Measurements from ENCODE around the gene IGDCC3.

IGDCC3 gene

GRCh38 chr15:65330934-65331645, 46.7 kb downstream of the IGDCC3 start:
- Histone ChIP-seq H3K36me3 (ENCODE audit: control insufficient read depth, insufficient read depth, low read length) (no peaks in the 10 kb centered on the region), H3K9ac (ENCODE audit: low read length) (no peak overlapping the region), H3K4me1 (ENCODE audit: control insufficient read depth, insufficient read depth, low read length) (no peaks in the 10 kb centered on the region), H3K27me3 (ENCODE audit: control insufficient read depth, insufficient read depth, low read length) (no peaks in the 10 kb centered on the region), H3K27ac (ENCODE audit: low read depth, low read length) (no peak overlapping the region), H3K4me3 (ENCODE audit: low read length) (no peak overlapping the region)

GRCh38 chr15:65329984-65330735, 47.6 kb downstream of the IGDCC3 start:
- Histone ChIP-seq H3K27me3 (ENCODE audit: control insufficient read depth, insufficient read depth, low read length) (no peaks in the 10 kb centered on the region), H3K4me1 (ENCODE audit: control insufficient read depth, insufficient read depth, low read length) (no peaks in the 10 kb centered on the region), H3K36me3 (ENCODE audit: control insufficient read depth, insufficient read depth, low read length) (no peaks in the 10 kb centered on the region), H3K4me3 (ENCODE audit: low read length) (no peak overlapping the region), H3K27ac (ENCODE audit: low read depth, low read length) (no peak overlapping the region), H3K9ac (ENCODE audit: low read length) (no peak overlapping the region)

- no peaks in the 10 kb centered on the region for H3K4me1 ChIP-seq (ENCODE audit: control insufficient read depth, insufficient read depth, low read length)
- H3K27ac ChIP-seq (ENCODE audit: low read depth, low read length), result no peak overlapping the region
- no peak overlapping the region for H3K4me3 ChIP-seq (ENCODE audit: low read length)
- H3K36me3 ChIP-seq (ENCODE audit: control insufficient read depth, insufficient read depth, low read length), result no peaks in the 10 kb centered on the region
- H3K27me3 ChIP-seq (ENCODE audit: control insufficient read depth, insufficient read depth, low read length), result no peaks in the 10 kb centered on the region
- H3K9ac ChIP-seq (ENCODE audit: low read length), result no peak overlapping the region
These were observed 48.4 kb downstream of the IGDCC3 start for GRCh38 chr15:65329288-65329983.

GRCh38 chr15:65328506-65329287, 49.1 kb downstream of the IGDCC3 start:
- H3K4me1 ChIP-seq (ENCODE audit: control insufficient read depth, insufficient read depth, low read length), result no peaks in the 10 kb centered on the region
- no peak overlapping the region for H3K27ac ChIP-seq (ENCODE audit: low read depth, low read length)
- no peak overlapping the region for H3K9ac ChIP-seq (ENCODE audit: low read length)
- no peak overlapping the region for H3K4me3 ChIP-seq (ENCODE audit: low read length)
- H3K27me3 ChIP-seq (ENCODE audit: control insufficient read depth, insufficient read depth, low read length), result no peaks in the 10 kb centered on the region
- no peaks in the 10 kb centered on the region for H3K36me3 ChIP-seq (ENCODE audit: control insufficient read depth, insufficient read depth, low read length)

GRCh38 chr15:65327651-65328393, 50.0 kb downstream of the IGDCC3 start:
- H3K27me3 ChIP-seq (ENCODE audit: control insufficient read depth, insufficient read depth, low read length), result no peaks in the 10 kb centered on the region
- H3K4me3 ChIP-seq (ENCODE audit: low read length), result no peak overlapping the region
- H3K4me1 ChIP-seq (ENCODE audit: control insufficient read depth, insufficient read depth, low read length), result peaks cover under 1% of the 10 kb centered on the region
- no peaks in the 10 kb centered on the region for H3K36me3 ChIP-seq (ENCODE audit: control insufficient read depth, insufficient read depth, low read length)
- H3K27ac ChIP-seq (ENCODE audit: low read depth, low read length), result no peak overlapping the region
- H3K9ac ChIP-seq (ENCODE audit: low read length), result no peak overlapping the region

GRCh38 chr15:65326818-65327217, 51.0 kb downstream of the IGDCC3 start:
- H3K4me1 ChIP-seq (ENCODE audit: control insufficient read depth, insufficient read depth, low read length), result peaks cover 3% of the 10 kb centered on the region
- H3K27ac ChIP-seq (ENCODE audit: low read depth, low read length), result no peak overlapping the region
- H3K36me3 ChIP-seq (ENCODE audit: control insufficient read depth, insufficient read depth, low read length), result no peaks in the 10 kb centered on the region

GRCh38 chr15:65326117-65326526, 51.7 kb downstream of the IGDCC3 start:
- no peak overlapping the region for H3K4me3 ChIP-seq (ENCODE audit: low read length)
- peaks cover 3% of the 10 kb centered on the region for H3K4me1 ChIP-seq (ENCODE audit: control insufficient read depth, insufficient read depth, low read length)
- no peaks in the 10 kb centered on the region for H3K36me3 ChIP-seq (ENCODE audit: control insufficient read depth, insufficient read depth, low read length)
- no peak overlapping the region for H3K27ac ChIP-seq (ENCODE audit: low read depth, low read length)
- no peaks in the 10 kb centered on the region for H3K27me3 ChIP-seq (ENCODE audit: control insufficient read depth, insufficient read depth, low read length)
- H3K9ac ChIP-seq (ENCODE audit: low read length), result no peak overlapping the region

More at GRCh38 chr15:65326818-65327217, 51.0 kb downstream of the IGDCC3 start:
- Histone ChIP-seq H3K27me3 (ENCODE audit: control insufficient read depth, insufficient read depth, low read length) (no peaks in the 10 kb centered on the region), H3K9ac (ENCODE audit: low read length) (no peak overlapping the region), H3K4me3 (ENCODE audit: low read length) (no peak overlapping the region)

GRCh38 chr15:65323071-65323511, 54.7 kb downstream of the IGDCC3 start:
- Histone ChIP-seq H3K9ac (ENCODE audit: low read length) (no peak overlapping the region), H3K4me3 (ENCODE audit: low read length) (no peak overlapping the region), H3K4me1 (ENCODE audit: control insufficient read depth, insufficient read depth, low read length) (peaks cover 3% of the 10 kb centered on the region), H3K27ac (ENCODE audit: low read depth, low read length) (no peak overlapping the region), H3K27me3 (ENCODE audit: control insufficient read depth, insufficient read depth, low read length) (no peaks in the 10 kb centered on the region), H3K36me3 (ENCODE audit: control insufficient read depth, insufficient read depth, low read length) (no peaks in the 10 kb centered on the region)

GRCh38 chr15:65318870-65319356, 58.9 kb downstream of the IGDCC3 start:
- no peaks in the 10 kb centered on the region for H3K36me3 ChIP-seq (ENCODE audit: control insufficient read depth, insufficient read depth, low read length)
- no peaks in the 10 kb centered on the region for H3K27me3 ChIP-seq (ENCODE audit: control insufficient read depth, insufficient read depth, low read length)
- no peak overlapping the region for H3K4me3 ChIP-seq (ENCODE audit: low read length)
- peaks cover 3% of the 10 kb centered on the region for H3K4me1 ChIP-seq (ENCODE audit: control insufficient read depth, insufficient read depth, low read length)
- no peak overlapping the region for H3K27ac ChIP-seq (ENCODE audit: low read depth, low read length)
- H3K9ac ChIP-seq (ENCODE audit: low read length), result no peak overlapping the region

- Histone ChIP-seq H3K27me3 (ENCODE audit: control insufficient read depth, insufficient read depth, low read length) (no peaks in the 10 kb centered on the region), H3K4me3 (ENCODE audit: low read length) (no peak overlapping the region), H3K9ac (ENCODE audit: low read length) (no peak overlapping the region), H3K36me3 (ENCODE audit: control insufficient read depth, insufficient read depth, low read length) (no peaks in the 10 kb centered on the region), H3K4me1 (ENCODE audit: control insufficient read depth, insufficient read depth, low read length) (no peaks in the 10 kb centered on the region), H3K27ac (ENCODE audit: low read depth, low read length) (no peak overlapping the region)
These were observed 65.3 kb downstream of the IGDCC3 start for GRCh38 chr15:65312400-65312916.

GRCh38 chr15:65311760-65312159, 66.0 kb downstream of the IGDCC3 start:
- no peaks in the 10 kb centered on the region for H3K4me1 ChIP-seq (ENCODE audit: control insufficient read depth, insufficient read depth, low read length)
- H3K27me3 ChIP-seq (ENCODE audit: control insufficient read depth, insufficient read depth, low read length), result no peaks in the 10 kb centered on the region
- no peak overlapping the region for H3K27ac ChIP-seq (ENCODE audit: low read depth, low read length)
- H3K4me3 ChIP-seq (ENCODE audit: low read length), result no peak overlapping the region
- no peak overlapping the region for H3K9ac ChIP-seq (ENCODE audit: low read length)
- H3K36me3 ChIP-seq (ENCODE audit: control insufficient read depth, insufficient read depth, low read length), result no peaks in the 10 kb centered on the region

Measured in rectal smooth muscle tissue (tissue), 1 donor.